ENCODE measurements around the gene TTC33. TPM values are rescaled to one million over a fixed set of nuclear protein-coding genes. Genes with fewer than 3 reads are reported as not detected.

The TTC33 gene
- total and polyA plus RNA-seq, 7 donors = 11.0 to 38.5 (median 25.3) TPM

DNA sequence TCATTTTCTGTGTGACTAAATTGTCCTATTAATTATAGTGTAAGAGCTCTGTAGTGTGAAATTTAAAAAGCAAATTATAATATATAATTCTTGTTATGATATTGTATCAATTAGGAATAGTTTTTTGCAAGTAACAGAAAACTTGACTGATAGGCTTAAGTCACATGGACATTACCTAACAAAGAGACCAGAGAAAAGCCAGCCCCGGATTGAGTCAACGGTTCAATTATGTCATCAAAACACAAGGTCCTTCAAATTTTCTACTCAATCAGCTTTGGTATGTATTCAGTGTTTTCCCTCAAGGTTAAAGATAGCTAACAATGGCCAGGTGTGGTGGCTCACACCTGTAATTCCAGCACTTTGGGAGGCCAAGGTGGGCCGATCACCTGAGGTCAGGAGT lies 202.8 kb downstream of the TTC33 start:
- no peaks in the 10 kb centered on the region for H3K4me1 ChIP-seq
- no peaks in the 10 kb centered on the region for H3K9me3 ChIP-seq
- DNase-seq = no peak
- no peak for ATAC-seq
- H3K4me3 ChIP-seq = no peak overlapping the region
- H3K36me3 ChIP-seq (ENCODE audit: insufficient read depth in 1 of 2, low read depth in 1 of 2) = no peaks in the 10 kb centered on the region
- no peaks in the 10 kb centered on the region for H3K27me3 ChIP-seq (ENCODE audit: insufficient read depth in 3 of 3, low read length in 2 of 3)
- TF ChIP-seq, protein P1, sequence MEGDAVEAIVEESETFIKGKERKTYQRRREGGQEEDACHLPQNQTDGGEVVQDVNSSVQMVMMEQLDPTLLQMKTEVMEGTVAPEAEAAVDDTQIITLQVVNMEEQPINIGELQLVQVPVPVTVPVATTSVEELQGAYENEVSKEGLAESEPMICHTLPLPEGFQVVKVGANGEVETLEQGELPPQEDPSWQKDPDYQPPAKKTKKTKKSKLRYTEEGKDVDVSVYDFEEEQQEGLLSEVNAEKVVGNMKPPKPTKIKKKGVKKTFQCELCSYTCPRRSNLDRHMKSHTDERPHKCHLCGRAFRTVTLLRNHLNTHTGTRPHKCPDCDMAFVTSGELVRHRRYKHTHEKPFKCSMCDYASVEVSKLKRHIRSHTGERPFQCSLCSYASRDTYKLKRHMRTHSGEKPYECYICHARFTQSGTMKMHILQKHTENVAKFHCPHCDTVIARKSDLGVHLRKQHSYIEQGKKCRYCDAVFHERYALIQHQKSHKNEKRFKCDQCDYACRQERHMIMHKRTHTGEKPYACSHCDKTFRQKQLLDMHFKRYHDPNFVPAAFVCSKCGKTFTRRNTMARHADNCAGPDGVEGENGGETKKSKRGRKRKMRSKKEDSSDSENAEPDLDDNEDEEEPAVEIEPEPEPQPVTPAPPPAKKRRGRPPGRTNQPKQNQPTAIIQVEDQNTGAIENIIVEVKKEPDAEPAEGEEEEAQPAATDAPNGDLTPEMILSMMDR (IDR thresholded peaks at IDR 0.05) = no peak
- H3K27ac ChIP-seq = no peak overlapping the region
- WGBS, 3 donors = 86 to 95% (median 91%) methylated on average over 2 to 3 of the region's 3 CpGs
- intact Hi-C loops (cut with DNase I) = no loop called here

DNA sequence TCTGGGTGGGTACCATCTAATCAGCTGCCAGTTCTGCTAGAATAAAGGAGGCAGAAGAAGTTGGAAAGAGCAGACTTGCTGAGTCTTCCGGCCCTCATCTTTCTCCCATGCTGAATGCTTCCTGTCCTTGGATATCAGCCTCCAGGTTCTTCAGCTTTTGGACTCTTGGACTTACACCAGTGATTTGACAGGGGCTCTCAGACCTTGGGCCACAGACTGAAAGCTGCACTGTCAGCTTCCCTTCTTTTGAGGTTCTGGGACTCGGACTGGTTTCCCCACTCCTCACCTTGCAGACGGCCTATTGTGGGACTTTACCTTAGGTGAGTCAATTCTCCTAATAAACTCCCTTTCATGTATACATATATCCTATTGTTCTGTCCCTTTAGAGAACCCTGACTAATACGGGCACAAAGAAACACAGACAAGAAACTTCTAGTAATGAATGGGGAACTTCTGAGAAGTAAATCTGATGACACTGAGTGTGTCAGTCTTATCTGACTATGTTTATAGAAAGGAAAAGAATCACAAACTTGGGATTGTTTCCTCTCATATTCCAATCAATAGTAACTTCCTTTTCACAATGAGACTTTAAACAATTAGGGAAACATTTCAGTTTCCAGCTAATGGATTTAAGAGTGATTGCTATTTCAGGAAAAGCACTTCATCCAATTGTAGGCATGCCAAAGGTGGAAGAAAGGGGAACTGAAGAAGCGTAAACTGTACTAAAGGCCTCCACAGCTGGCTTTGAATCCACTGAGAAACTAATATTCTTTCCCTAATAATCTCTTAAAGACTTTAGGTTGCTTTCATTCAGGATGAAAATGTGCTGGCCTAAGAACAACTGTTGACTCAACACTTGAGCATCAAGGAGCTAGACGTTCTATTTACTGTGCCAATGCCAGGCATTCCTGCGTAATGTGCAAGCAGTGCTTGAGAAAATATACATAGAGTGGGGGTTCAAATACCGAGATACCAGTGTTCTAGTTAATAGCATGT lies 204.0 kb downstream of the TTC33 start:
- WGBS, 3 donors = 53 to 62% (median 58%) methylated on average over 8 of the region's 8 CpGs
- Histone ChIP-seq H3K4me3 (no peak overlapping the region), H3K4me1 (no peaks in the 10 kb centered on the region), H3K27ac (no peak overlapping the region), H3K36me3 (ENCODE audit: insufficient read depth in 1 of 2, low read depth in 1 of 2) (no peaks in the 10 kb centered on the region), H3K9me3 (no peaks in the 10 kb centered on the region), H3K27me3 (ENCODE audit: insufficient read depth in 3 of 3, low read length in 2 of 3) (no peaks in the 10 kb centered on the region)
- TF ChIP-seq, protein P1 (IDR thresholded peaks at IDR 0.05) = no peak
- DNase-seq (no peak), ATAC-seq (no peak)
- intact Hi-C loops (cut with DNase I) = no loop called here

DNA sequence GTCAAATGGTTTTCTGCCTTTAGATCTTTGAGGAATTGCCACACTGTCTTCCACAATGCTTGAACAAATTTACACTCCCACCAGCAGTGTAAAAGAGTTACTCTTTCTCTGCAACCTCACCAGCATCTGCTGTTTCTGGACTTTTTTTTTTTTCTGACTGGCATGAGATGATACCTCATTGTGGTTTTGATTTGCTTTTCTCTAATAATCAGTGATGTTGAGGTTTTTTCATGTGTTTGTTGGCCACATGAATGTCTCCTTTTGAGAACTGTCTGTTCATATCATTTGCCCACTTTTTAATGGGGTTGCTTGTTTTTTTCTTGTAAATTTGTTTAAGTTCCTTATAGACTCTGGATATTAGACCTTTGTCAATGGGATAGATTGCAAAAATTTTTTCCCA lies 205.3 kb downstream of the TTC33 start:
- TF ChIP-seq, protein P1 (IDR thresholded peaks at IDR 0.05) = no peak
- H3K9me3 ChIP-seq = no peaks in the 10 kb centered on the region
- DNase-seq (no peak), ATAC-seq (no peak)
- H3K27ac ChIP-seq = no peak overlapping the region
- no peaks in the 10 kb centered on the region for H3K4me1 ChIP-seq
- H3K27me3 ChIP-seq (ENCODE audit: insufficient read depth in 3 of 3, low read length in 2 of 3) = no peaks in the 10 kb centered on the region
- no peaks in the 10 kb centered on the region for H3K36me3 ChIP-seq (ENCODE audit: insufficient read depth in 1 of 2, low read depth in 1 of 2)
- H3K4me3 ChIP-seq = no peak overlapping the region
- intact Hi-C loops (cut with DNase I) = no loop called here

DNA sequence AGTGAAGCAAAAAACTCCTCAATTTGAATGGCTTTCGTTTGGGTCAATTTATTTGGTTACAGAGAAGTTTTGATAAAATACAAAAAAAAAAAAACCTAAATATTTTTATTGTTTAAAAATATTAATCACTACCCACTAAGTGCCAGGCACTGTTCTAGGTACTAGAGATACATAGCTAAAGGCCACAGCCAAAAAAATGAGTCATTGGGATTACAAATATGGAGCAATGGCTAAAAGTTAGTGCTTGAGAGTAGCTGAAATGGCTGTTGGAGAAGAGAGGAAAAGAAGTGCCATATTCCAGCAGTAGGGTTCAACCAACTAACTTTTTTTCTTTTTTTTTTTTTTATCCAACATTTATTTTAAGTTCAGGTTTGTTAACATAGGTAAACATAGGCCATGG lies 206.1 kb downstream of the TTC33 start:
- Histone ChIP-seq H3K27me3 (ENCODE audit: insufficient read depth in 3 of 3, low read length in 2 of 3) (no peaks in the 10 kb centered on the region), H3K4me1 (no peaks in the 10 kb centered on the region), H3K27ac (no peak overlapping the region), H3K4me3 (no peak overlapping the region), H3K9me3 (no peaks in the 10 kb centered on the region), H3K36me3 (ENCODE audit: insufficient read depth in 1 of 2, low read depth in 1 of 2) (no peaks in the 10 kb centered on the region)
- TF ChIP-seq, protein P1 (IDR thresholded peaks at IDR 0.05) = no peak
- DNase-seq (no peak), ATAC-seq (no peak)
- WGBS, 3 donors = 0 to 50% (median 1%) methylated on average over 1 of the region's 1 CpG
- intact Hi-C loops (cut with DNase I) = no loop called here

Data from psoas muscle (tissue), 8 donors.